GM19351 (cell line): ENCODE measurements around the gene KLF7.

ENCODE experiments used
- ATAC-seq: cut with Tn5 transposase; IDR thresholded peaks from one replicate; pipeline ENCODE4 v1.9.1; 2021; ENCODE audit warnings: mild to moderate bottlenecking, moderate library complexity; ENCODE audit not compliant: unreplicated experiment

The KLF7 gene

DNA sequence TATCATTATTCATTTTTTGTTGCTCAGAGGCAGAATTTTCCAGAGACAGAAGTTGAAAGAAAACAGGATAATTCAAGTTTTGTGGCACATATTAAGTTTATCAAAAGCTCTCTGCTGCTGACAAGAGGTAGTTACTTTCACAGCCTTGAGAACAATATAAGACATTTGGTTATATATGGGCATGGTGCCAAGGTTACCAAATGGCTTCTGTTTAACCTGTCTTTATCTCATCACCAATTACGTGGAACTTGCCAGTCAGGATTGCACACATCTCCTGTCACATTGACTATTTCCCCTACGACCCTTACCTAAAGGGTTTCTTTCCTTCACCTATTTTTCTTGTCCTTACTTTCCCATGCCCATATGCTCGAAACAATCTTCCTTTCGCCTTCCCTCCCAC, 35.9 kb downstream of the KLF7 start:
- ATAC-seq: no peak

DNA sequence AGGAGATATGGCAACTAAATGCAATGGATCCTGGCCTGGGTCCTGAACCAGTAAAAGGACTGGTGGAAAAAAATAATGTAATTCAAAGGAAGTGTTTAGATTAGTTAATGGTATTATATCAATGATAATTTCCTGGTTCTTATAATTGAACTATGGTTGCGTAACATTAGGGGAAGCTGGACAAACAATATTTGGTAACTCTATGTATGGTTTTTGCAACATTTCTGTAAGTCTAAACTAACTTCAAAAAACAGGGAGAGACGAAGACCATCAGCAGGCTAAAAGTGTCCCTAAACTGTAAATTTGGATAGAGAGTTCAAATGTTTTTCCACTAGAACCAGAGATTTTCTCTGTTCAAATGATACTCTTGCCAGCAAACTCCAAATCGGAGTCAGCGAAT, 36.9 kb downstream of the KLF7 start:
- no peak for ATAC-seq

DNA sequence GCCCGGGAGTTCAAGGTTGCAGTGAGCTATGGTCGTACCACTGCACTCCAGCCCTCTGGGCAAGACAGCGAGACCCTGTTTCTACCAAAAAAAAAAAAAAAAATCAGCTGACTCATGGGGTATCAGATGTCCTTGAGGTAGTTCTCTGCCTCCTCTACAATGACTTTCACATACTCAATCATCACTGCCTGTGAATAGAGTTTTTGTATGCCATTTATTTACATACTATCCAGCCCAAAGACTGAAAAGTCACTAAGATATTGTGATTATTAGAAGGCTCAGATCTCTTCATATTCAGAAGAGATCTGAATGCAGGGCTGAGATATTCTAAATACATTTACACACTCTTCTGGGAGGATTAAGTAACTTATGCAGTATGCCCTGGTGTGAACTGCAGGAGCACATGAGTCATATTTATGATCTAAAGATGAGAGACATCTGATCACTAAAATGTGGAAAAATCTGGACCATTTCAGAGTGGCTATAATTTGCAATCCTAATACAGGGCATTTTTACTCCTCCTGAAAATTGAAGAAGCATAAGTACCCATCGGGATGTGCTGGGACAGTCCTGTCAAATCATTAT, 38.9 kb downstream of the KLF7 start:
- no peak for ATAC-seq

DNA sequence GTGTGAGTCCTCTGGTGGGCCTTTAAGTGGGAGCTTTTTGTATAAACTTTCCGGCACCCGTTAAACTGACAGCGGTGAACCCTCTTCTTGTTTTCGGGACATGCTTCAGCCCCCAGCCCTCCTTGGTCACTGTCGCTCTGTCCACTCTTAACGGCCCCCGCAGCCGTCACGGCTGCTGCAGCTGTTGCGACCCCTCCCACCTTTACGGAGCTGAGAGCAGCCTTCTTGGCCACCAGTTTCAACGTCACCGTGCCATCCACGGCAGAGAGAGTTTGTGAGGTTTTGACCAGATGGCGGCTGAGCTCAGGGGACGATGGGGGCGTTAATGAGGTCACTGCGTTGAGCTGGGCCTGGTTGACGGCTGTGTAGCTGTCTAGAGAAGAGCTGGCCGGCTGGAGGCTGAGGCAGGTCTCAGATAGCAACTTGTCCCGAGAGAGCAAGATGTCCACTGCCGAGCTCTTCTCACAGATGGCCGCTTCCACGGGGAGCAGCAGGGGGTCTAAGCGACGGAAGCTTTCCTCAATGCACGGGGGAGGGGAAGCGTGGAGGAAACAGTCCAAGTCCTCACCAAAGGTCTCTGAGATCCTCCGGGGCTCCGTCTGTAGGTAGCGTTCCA, 41.9 kb downstream of the KLF7 start:
- no peak for ATAC-seq

DNA sequence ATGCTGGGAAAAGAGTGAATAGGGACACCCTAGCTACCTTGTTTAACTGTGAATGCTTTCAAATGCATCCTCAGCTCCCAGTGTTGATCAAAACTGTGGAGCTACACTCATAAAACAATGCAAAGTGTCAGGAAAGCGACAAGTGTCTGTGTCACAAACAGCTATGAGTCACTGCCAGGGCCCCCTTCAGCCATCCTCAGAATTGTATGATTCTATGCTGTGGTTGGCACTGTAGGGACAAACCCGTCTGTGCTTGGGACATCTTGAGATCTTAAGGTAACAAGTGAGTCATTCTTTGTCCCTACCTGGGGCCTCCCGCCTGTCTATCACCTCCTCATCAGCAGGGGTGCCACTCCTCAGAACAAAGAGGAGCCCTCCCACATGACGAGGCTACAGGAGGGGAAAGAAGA, 42.4 kb downstream of the KLF7 start:
- ATAC-seq: no peak

DNA sequence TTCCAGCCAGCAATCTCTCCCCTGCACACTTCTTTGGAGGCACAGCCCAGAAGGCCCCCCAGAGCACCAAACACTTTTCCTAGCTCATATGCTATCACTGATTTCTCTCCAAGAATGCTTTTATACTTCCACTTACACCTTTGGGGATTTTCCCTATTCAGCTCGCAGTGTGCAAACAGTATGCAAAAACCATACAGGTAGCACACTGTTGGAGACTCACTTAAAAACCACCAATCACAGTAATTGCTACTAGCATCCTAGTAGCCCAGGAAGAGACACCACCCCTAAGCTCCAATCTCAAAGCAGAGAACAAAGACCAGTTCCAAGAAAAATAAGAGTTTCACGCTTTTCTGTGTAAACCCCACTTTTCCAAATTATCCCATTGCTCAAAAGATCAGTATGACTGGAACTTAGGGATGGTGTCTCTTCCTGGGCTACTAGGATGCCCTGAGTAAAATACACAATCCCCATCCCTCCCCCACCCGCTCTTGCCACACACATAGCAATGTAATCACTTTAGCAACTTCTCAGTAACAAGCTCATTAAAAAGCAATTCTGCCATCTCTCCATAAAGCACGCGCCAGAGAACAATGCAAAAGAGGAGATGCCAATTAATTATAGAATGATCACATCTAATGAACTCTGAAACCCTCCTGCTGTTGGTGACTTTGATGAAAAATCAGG, 43.0 kb downstream of the KLF7 start:
- ATAC-seq: no peak

DNA sequence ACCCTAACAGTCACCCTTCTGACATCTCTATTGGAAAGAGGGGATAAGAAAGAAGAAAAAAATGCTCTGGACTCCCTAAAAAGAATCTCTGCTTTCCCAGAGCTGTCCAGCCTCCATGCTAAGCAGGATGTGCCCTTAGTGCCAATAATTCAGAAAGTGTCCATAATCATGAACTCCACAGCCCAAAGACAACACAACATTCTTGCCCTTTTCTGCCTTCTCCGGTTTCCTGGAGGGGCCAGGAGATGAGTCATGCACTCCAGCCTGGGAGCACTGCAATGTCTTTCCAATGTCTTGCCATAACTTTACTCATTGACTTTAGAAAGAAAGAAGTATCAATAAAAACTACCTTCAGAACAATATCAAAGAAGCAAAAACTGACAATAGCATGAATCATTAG, 44.0 kb downstream of the KLF7 start:
- no peak for ATAC-seq

DNA sequence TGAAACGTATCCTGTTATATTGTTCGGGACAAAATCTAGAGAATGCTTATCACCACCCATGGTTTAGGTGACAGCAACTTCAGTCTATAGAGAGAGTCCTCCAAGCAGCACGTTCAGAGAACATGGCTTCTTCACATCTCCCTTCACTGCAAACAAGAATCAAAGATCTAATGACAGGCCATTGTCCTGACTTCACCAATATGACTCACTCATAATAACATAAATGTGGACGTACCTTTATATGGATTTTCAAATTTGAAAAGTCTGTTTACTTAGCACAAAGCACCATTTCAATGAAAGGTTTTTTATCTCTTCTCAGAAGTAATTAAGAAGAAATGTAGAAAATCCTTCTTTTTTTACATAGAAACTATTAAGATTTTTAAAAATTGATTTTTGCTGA, 46.7 kb downstream of the KLF7 start:
- no peak for ATAC-seq

DNA sequence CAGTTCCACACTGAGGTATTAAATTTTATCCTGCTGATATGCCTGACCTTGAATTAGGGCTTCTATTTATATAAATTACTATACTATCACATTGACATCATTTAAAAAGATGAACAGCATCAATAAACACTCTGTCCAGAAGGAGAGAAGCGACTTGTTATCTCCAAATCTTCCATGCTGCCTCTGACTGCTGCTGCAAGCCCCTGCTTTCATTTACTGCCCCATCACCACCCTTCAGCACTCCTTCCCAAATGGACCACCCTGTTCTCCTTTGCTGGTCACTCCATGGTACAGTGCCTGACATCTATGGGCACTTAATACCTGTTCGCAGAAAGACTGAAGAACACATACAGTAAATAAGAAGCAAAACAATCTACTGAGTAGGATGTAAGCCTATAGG, 48.1 kb downstream of the KLF7 start:
- ATAC-seq: no peak

DNA sequence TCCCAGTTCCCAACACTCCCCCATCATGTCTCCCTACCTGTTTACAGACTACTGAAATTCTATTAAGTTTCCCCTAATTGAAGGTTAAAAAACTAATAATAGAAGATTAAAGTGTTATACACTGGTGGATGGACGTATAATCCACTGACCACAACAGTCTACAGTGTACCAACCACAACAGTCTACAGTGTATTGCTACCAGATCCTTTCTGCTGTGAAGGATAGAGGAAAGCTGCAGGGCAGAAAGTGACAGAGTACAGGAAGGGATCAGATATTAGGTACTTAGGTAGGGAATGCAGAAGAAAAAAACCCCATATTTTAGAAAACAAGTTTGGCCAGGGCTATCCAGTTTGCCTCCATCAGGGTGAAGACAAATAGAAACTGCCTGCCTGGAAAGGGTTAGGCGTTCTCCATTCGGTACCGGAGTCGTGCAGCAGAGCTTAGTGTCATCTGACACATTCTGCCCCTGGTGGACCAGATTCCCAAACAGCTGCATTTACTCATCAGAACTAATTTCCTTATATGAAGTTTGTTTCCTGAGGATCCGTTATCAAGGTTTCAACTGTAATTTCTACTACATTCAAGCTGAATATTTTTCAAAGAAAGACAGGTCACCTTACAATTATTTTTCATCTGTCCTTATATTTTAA, 49.9 kb downstream of the KLF7 start:
- ATAC-seq: no peak

DNA sequence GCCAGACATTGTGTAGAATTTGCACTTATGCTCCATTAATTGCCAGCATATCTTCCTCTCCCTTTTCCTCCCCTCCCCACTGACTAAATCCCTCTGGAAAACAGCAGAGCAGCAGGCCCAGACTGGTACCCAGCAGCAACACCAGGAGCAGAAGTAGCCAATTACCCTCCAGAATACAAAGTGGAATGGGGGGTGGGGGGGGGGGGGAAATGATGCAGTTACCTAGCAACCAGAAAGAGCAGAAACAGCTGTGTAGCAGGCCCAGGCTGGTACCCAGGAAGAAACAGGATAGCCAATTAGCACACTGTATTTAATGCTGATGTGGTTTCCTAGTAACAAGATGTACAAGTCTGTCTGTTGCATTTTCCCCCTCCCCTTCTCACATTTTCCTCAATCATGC, 52.3 kb downstream of the KLF7 start:
- no peak for ATAC-seq

DNA sequence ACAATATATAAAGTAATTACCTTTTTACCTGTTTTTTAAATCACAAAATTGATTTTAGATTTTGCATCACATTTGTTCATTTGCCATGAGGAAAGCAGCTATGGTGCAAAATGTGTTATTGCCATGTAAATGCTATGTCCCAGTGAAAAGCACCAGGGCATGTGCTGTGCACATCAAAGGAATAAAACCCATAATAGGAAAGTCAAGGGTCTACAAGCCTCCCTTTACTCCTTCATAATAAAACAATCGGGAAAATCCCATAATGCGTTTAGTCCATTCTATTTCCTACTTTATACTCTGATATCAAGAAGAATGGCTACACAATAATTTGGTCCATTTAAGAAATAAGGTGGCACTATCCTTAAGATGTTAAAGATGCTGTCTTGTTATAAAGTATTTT, 53.0 kb downstream of the KLF7 start:
- ATAC-seq: no peak

DNA sequence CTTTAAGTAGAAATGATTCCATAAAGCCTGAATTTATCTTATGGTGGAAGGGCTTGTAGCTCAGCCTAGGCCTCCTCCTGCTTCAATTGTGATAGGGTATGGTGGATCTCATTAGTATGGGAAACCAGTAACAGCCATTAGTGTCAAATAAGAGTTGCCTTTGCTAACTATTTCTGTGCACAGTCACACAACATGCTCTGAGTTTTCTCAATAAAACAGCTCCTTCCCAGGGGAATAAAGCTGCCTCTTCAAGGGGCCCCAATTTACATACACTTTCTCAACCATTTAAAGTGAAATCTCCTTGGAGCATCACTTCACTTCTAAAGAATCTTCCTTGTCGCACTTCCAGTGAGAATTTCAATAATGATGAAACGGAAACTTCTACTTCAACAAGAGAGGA, 53.4 kb downstream of the KLF7 start:
- ATAC-seq: no peak

DNA sequence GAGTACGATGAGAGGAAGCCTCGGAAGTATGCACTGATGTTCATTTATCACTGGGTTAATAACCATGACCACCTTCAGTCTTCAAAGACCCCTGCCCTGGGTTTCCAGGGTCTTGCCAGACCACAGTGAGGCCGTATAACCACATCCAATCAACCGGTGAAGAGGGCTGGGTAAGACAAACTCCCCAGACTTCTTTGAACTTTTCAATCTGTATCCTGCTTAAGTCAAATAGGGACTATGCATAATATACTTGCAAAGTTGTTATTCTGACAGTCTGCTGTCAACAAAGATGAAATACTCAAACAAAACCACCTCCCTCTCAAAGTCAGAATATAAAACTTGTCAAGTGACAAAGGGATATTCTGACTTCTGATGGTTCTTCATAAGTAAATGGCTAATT, 54.0 kb downstream of the KLF7 start:
- ATAC-seq: no peak

DNA sequence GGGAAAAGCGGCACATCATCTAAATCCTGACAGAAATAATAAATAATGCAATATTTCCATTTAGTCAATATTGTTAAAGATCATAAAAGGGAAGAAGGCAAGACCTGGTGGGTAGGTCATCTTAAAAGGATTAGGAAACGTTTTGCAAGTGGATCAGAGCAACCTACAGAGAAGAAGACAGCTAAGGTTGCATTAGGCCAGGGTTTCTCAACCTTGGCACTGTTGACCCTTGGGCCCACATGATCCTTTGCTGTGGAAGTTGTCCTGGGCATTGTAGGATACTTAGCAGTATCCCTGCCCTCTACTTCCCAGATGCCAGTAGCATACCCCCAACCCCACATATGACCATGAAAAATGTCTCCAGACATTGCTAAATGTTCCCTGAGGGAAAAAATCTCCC, 55.0 kb downstream of the KLF7 start:
- ATAC-seq: no peak

DNA sequence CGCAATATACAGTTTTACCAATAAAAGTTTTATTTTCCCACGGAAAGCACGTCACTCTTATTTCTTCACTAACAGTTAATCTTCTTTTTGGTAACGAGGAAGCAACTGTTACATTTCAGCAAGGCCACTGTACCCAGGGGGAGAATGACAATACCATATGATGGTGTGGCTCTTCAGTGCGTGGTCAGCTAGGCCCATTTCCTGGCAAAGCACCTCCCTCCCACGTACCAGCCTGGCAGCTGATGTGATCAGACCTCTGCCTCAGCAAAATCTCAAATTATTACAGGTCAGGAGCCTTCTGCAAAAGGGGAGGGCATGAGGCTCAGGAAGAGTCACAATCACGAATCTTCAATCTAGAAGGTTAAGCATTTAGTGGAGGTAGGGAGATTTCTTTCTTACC, 55.4 kb downstream of the KLF7 start:
- no peak for ATAC-seq

DNA sequence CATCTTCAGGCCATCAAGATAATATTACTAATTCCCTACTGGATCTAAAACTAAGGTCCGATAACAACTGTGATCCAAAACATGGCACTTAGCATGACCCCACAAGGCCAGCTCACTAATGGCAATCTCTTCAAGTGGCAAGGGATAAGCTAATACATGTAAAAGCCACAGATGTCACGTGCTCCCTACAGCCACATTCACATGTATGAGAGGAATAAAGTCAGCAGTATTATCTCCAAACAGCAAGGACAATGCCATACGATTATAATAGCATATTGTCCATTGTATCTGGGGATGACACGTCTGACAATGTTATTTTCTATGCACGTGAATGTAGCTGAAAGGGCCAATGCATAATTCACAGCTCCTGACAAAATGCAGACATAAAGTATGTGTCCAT, 56.0 kb downstream of the KLF7 start:
- no peak for ATAC-seq

DNA sequence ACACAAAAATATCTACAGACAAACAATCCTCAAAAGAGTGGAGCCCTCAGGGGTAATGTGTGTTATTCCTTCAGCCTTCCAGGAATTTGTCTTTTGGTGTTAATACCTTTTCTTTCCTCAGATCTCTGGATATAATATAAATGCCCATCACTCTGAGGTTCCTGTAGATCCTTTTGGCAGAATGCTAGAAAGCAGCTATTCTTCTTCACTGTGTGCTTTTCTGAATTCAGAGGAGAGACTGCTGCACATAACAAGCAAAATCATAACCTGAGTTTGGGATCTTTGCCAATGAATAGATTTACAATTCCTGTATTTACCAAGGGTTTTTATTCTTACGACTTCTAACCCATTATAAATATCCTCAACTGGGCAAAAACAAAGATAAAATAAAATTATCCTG, 57.3 kb downstream of the KLF7 start:
- no peak for ATAC-seq

DNA sequence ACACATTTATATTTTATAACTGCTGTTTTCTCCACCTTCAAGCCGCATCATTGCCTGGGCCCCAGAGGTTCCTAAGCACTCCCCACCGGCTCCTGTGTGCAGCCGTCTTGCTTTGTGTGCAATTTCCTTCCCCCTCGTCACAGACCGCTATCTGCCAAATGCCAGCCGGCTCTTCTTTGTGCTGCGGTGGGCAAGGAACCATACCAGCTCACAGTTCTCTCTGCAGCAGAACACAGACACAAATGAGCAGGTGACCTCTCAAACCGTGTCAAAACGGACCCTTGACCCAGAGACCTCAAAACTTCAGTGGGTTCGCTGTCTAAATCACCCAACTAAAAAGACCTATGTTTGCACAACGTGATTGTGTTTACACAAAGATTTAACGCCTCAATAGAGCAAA, 58.2 kb downstream of the KLF7 start:
- ATAC-seq: no peak

DNA sequence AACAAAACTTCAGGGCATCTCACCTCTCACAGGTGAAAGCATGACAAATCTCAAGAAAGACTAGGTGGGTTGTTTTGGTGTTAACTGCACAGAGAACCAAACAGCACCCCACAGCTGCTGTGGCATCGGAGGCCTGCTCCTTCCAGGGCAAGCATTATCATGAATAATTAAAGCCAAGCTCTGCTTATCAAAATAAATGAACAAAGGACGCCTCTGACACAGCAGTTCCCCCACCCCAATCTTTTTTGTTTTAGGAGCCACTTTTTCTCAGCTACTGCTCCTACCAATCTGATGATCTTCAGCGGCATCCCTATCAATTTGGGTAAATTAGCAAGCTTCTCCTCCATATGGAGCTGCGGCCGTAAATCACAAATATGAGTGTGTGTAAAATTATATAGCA, 58.6 kb downstream of the KLF7 start:
- ATAC-seq: no peak

DNA sequence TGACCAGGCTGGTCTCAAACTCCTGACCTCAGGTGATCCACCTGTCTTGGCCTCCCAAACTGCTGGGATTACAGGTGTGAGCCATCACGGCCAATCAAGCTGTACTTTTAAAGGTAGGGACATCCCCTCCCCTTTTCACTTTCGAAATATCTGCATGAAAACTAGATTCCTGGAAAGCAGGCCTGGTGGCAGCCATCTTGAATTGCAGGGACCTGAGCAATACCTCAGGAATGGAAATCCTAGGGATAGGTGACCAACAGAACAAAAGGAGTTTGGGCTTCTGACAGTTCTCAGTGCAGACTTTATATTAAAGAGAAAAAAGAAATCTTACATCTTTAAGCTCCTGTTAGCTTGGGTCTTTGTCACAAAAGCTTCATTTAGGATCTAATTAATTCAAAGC, 62.6 kb downstream of the KLF7 start:
- no peak for ATAC-seq

DNA sequence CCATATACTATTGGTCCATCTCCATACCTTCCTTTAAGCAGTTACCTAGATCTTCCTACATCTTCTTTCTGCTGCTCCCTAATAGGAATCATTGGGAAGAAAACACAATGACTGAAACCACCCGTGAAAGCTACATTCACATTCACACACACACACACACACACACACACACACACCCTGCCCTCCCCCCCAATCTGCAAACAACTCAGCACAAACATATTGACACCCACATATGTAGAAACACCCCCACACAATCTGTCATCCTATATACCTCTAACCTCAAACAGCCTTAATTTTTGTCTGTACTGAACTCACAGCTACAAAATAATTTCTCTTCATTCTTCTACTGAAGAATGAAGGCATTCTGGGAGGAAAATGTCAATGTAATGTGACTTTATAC, 63.8 kb downstream of the KLF7 start:
- ATAC-seq: no peak
